Esophagus muscularis mucosa (tissue), 4 donors: Measurements from ENCODE around the gene KRTAP12-3.

ENCODE experiments used
- CTCF ChIP-seq, 3 experiments: fragments of 200-600 bp in 2 of 3; fragments of 450-650 bp in 1 of 3; sonication (generic) in 2 of 3; IDR thresholded peaks; one replicate each; pipeline ENCODE4 v1.5.1; 2017 to 2019; ENCODE audit warnings: antibody characterized with exemption in 3 of 3, mild to moderate bottlenecking in 2 of 3, moderate library complexity in 1 of 3
- EP300 ChIP-seq: sonication (generic); formaldehyde crosslinking; IDR thresholded peaks from one replicate; pipeline ENCODE4 v1.6.1; 2017; ENCODE audit warnings: antibody characterized with exemption
- POLR2A ChIP-seq: fragments of 450-650 bp; IDR thresholded peaks from one replicate; pipeline ENCODE4 v1.6.1; 2017; ENCODE audit warnings: antibody characterized with exemption, moderate library complexity, mild to moderate bottlenecking, low read depth

DNA sequence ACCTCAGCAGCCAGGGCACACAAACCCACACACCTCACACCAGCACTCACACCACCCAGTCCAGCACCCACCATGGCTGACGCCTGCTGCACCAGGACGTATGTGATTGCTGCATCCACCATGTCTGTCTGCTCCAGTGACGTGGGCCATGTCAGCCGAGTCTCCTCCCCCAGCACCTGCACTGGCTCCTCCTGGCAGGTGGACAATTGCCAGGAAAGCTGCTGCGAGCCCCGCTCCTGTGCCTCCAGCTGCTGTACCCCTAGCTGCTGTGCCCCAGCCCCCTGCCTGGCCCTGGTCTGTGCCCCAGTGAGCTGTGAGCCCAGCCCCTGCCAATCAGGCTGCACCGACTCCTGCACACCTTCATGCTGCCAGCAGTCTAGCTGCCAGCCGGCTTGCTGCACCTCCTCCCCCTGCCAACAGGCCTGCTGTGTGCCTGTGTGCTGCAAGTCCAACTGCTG is 45.7 kb upstream of the KRTAP12-3 start, which contains the start of gene KRTAP10-8:
- TF ChIP-seq POLR2A (no peak), CTCF (IDR thresholded peaks at IDR 0.05) (no peak), EP300 (no peak)
